HG03521 (cell line): ENCODE results near the gene OR51E1.

Source experiments
- ATAC-seq: cut with Tn5 transposase; IDR thresholded peaks from one replicate; pipeline ENCODE4 v1.9.1; 2021; ENCODE audit warnings: mild to moderate bottlenecking, moderate library complexity; ENCODE audit not compliant: unreplicated experiment

Gene OR51E1, protein sequence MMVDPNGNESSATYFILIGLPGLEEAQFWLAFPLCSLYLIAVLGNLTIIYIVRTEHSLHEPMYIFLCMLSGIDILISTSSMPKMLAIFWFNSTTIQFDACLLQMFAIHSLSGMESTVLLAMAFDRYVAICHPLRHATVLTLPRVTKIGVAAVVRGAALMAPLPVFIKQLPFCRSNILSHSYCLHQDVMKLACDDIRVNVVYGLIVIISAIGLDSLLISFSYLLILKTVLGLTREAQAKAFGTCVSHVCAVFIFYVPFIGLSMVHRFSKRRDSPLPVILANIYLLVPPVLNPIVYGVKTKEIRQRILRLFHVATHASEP

DNA sequence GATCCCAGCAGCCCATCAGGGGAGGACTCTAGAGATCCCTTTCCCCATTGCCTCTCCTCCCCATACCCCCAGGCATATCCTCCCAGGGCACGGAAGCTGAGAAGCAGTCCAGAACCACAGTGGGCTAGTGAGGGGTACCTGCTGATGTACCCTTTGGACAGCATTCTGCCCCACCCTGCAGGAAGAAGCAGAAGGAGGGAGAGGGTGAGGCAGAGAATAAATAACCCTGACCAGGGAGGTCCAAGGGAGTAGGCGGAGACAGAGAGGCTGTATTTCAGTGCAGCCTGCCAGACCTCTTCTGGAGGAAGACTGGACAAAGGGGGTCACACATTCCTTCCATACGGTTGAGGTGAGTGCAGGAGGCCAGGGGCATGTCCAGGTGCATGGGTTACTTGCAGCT, at the start of gene OR51E1:
Gene OR51E1, plus strand, starts transcription at position 301 of the 400 bp plus-strand sequence. CDS start 8,545 bp downstream, outside the sequence.
- ATAC-seq: no peak

DNA sequence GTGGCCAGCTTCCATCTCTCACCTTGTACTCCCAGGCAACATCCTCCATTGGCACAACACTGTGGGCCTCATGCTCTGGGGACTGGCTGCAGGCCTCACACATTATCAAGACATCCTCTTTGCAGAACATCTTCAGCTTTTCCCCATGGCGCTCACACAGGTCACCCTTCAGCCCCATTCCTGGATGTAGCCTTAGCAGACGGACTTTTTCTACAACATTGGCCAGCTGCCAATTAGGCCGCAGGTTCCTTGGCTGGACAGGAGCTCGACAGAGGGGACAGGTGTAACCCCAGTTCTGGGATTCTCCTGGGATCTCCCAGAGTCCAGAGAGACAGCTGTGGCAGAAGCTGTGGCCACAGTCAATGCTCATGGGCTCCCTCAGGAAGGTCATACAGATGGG, 38.7 kb upstream of the OR51E1 start:
- ATAC-seq: no peak

DNA sequence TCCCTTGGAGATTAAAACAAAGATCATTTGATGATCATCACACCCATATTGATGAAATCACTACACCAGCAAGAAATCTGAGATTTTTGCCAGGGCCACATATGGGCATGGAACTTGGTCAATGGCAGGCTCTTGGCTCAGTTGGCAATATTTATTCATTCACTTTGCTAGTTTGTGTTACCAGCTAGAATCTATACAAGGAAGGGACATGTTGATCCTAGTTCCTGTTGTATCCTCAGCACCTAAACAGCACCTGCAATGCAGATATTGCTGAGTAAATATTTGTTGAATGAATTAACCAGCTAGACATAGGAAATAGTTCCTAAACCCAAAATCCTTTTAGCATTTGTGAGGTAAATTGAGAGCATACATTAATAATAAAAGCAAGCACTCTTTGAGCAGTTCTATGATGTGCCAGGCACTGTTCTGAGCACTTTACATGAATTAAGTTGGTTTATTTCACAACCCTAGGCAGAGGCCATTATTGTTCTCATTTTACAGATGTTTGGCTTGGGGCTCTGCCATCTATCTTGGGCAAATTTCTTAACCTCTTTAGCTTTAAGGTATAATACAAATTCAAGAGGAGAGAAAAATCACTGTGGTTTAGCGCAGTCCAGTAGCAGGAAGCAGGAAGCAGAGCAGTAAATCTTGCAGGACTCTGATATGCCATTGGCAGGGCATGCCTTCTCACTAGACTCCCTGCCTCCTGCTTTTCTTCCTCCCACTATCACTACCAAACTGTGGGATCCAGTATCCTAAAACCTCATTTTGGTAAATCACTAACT, 37.4 kb upstream of the OR51E1 start:
- ATAC-seq: no peak

DNA sequence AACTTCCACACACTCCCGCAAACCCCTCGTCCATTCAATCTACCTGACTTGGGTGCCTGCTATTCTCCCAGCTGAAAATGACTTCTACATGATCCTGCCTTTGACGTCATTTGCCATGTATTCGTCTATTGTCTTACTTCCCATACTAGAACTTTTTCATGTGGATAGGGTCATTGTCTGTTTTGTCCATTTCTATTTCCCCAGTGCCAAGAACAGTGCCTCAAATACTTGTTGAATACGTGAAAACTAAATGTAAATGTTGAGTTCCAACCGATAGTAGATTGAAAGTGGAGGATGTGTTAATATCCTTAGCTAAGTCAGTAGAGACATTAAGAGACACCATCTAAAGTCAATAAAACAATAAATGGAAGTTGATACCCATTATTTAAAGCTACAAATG, 36.7 kb upstream of the OR51E1 start:
- no peak for ATAC-seq

DNA sequence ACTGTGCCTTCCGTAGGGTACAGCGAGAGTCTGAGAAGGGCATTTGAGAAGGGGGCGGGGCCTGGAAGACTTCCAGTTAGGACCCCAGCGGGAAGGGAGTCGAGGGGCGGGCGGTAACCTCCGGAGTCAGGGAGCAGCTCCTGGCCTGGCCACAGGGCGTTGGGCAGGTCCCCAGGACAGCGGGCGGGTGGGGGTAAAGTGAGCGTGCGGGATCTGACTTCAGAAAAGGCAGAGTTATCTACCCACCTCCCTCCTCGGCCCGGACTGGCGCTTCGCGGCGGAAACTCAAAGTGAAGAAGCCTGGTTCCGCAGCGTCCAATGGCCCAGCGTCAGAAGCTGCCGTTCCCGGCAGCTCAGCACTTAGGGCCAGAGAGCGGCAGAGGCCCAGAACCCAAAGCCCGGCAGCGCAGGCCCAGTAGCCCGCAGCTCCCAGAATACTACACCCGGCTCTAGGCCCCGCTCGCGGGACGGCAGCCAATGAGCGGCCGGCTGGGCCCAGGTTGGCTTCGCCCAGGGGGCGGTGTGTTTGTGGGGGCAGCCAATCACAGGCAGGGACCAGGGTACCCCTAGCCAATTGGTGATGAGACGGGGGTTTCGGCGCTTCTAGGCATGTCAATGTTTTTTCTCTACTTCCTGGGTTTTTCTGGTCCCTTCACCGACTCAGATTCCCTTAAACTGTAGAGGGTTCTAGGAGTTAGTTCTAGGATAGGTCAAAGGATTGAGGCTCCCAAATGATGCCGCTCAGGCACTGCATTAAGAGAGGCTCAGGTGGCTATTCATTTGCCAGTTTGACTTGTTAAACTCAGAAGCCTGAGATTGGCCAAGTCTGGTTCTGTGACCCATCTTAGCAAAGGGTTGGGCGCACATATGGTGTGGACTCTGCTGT, 35.8 kb upstream of the OR51E1 start, which contains the start of gene TRIM68:
Gene TRIM68, minus strand, starts transcription at position 451 of the 886 bp plus-strand sequence. CDS start 2,727 bp downstream, outside the sequence.
- peak; percentile 100 for ATAC-seq

DNA sequence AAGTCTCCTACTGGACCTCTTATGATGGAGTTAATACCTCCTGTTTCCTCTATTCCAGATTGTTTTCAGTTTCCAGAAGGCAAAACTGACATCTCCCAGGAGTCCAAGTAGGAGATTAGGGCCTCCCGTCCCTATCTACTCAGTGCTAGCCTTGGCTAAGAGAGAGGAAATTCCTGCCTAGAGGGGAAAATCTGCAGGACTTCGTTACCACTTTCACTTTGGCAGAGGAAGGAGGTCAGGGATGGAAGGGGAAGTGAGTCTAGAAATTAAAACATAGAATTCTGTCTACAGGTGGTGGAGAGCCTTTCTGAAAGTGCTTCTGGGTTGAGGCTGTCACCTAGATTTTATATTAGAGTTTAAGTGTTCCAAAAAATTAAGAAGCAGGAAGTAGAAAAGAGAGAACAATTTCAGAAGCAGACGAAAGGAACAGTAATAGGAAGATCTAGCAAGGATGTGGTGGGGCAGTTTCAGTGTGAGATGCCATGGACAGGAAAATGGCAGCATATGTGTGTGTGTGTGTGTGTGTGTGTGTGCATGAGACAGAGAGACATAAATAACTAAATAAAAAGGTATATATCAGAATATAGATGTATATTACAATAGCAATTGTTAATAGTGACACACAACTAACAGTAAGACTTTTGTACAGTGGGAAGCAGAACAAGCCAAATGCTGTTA, 33.4 kb upstream of the OR51E1 start:
- ATAC-seq: no peak

DNA sequence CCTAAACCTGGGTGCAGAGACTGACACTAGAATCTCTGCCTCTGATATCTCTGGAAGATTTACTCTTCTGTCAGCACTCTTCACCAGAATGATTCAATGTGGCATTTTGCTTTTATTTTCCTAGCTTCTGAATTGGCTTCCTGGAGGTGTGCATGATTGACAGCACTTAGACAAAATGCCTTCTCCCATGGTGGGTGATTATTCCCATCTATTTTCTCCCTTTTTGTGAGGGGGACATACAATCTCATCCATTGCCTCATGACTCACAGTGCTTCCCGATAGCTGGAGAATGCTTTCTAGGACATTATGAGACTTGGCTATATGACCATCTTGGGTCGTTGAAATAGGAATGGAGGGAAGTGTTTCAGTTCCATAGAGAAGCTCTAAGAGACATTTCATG, 31.8 kb upstream of the OR51E1 start:
- ATAC-seq: no peak

DNA sequence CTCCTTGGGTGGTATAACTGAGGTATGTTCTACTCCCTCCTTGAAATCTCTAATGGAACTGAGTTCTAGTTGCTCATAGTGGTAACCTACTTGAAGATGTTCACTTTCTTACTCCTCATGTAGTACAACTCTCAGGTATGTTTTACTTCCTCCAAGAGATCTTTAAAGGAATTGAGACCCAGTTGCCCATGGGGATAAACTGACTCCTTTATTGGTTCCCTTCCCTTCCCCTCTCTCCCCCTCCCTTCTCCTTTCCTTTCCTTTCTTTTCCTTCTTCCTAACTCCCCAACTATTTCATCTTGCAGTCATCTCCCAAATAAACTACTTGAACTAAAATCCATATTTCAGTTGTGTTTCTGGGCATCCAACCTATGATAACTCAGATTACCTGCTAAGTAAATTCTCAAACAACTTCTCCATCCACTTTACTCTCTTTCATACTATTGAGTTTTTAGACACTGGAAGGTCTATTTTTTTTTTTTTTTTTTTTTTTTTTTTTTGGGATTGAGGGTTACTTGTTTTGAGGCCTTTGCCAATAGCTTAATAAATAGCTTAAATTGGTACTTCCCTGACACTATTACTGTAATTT, 27.8 kb upstream of the OR51E1 start:
- no peak for ATAC-seq

DNA sequence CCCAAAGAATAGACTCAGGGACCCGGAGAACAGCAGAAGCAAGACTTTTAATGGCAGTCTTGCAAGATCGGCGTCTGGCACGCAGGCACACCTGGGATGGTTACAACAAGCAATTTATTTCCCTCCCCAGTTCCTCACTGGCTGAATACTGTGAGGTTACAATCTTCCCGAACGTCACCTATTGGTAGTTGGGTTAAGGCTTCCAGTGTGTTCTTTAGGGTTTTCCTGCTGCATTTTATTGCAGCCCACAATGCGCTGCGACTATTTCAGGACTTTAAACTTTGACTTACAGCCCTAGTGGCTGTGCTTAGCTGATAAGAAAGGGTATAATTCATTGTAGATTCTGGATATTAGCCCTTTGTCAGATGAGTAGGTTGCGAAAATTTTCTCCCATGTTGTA, 24.3 kb upstream of the OR51E1 start:
- no peak for ATAC-seq

DNA sequence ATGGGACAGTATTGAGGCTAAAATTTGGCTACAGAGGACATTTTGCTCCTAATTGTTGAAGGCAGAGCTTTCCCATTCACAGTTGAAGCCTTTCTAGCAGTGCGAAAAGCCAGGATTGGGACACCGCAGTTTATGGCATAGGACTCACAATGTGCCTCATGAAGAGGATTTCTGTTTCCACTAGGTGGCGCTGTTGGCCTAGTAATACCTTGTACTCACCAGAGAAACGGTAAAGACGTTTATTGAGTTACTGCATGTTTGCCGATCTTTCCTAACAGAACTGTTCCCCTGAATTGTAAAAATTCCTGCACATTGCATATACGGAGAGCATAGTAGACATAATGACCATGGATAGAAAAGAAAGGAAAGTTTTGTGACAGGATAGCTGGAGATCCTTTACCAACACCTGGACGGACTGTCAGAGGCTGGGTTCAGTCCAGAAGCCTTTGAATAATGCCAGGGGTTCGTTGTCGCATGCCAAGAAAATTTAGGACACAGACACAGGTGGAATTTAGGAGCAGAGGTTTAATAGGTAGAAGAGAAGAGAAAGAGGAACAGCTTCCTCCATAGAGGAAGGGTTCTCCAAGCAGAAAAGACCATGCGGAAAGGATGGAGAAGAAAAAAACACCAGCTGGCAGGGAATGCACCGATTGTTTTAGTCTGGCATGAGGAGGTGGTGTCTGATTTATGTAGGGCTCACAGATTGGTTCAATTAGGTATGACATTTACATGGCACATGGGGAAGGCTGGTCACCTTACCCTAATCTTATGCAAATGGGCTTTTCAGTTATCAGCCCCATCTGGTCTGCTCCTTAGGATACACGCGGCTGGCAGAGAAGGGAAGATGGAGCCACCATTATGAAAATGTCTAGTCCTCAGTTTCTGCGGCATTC, 17.3 kb upstream of the OR51E1 start:
- ATAC-seq: no peak

DNA sequence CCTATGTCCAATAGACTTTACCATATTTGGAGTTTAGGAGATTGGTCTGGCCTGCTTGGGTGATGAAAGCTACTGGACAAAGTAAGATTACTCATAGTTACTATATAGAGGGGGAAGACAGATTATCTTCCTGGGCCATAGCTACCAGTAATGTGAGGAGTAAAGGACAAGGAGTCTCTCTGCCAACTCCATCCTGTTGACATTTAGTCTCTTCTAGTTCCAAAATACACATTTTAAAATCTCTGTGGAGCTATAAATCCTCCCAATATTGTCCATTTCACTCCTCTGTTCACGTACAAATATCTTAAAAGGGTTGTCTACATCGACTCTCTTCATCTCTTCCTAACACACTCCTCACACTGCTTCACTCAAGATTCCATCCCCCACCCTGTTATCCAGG, 7.6 kb upstream of the OR51E1 start:
- no peak for ATAC-seq

DNA sequence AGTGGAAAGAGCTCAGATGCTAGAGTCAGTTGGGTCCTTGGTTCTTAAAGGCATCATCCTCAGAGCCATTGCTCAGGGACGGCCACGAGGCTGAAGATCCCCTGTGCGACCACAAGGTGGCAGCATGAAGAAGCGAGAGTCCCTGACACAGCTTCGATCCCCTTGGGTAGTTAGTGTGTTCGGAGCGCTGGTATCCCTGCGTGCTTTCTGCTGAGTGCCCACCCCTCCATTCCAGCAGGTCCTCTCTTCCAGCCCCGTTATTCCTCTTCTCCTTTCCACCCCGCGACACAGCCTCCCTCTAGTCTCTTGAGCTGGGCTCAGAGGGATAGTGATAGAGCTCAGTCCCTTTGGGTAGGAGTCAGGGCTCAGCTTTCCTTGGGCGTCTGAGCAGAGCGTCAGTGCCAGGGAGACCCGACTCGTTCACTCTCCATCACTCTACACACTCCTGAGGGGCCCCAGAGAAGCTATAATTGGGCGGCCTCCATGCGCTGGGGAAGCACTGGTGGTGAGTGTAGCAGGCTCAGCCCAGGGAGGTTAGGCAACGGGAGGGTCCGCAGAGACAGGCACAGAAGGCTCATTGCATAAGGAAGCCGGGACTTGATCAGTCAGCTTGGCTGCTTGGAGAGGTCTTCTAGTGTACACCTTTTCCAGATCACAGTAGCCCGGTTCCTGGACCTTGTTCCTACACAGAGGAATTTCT, 6.7 kb upstream of the OR51E1 start, which contains the start of gene OR51D1:
Gene OR51D1, plus strand, starts transcription at position 516 of the 700 bp plus-strand sequence. CDS start 2,314 bp downstream, outside the sequence.
- ATAC-seq: peak; percentile 96

DNA sequence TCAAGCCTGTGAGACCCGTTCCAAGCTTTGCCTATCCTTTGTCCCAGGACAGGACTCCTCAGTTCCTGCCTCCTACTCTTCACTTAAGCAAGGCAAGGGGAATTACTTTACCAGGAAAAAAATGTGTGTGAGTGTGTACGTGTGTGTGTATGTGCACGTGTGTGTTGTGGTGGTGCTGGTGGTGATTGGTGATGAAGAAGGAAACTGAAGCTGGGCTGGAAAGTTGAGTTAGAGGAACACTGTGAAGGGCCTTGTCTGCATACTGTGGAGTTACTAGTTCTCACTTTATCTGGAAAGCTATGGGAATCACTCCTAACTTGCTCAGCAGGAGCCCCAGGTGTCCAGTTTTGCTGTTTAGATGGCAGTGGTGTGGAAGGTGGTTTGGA, 6.1 kb upstream of the OR51E1 start:
- no peak for ATAC-seq

DNA sequence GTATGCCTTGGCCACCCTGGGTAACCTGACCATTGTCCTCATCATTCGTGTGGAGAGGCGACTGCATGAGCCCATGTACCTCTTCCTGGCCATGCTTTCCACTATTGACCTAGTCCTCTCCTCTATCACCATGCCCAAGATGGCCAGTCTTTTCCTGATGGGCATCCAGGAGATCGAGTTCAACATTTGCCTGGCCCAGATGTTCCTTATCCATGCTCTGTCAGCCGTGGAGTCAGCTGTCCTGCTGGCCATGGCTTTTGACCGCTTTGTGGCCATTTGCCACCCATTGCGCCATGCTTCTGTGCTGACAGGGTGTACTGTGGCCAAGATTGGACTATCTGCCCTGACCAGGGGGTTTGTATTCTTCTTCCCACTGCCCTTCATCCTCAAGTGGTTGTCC, 3.9 kb upstream of the OR51E1 start:
- no peak for ATAC-seq

DNA sequence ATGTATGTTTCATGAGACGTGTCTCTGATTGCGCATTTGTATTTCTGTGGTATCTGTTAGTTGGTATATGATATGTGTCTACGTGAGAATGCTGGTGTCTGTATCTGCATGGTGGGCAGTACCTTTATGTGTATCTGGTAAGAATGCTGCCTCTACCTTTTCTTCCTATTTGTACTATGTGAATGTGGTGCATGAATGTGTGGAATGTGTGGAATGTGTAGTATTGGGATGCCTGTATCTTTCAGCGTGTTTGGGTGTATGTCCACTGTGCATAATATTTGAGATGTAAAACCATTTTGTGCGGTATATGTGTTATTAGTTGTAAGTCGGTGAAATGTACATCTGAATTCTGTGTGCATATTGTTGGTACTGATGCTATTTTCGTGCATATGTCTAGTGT, 2.3 kb upstream of the OR51E1 start:
- no peak for ATAC-seq

DNA sequence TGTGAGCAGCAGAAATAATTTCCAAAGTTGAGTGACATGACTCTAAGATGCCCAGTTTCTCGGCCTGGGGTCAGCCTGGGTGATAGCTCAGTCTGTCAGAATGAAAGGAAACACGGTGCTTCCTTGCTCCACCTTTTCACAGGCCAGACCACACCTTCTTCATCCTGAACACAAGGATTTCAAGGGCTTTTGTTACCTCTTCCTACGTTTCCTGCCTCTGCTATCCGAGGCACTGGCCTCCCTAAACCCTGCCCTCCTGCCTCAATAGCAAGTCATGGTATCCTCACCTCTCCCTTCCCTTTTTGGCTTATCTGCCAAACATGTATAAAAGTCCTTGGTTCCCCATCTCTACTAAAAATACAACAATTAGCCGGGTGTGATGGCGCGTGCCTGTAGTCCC, 1.7 kb upstream of the OR51E1 start:
- ATAC-seq: no peak

DNA sequence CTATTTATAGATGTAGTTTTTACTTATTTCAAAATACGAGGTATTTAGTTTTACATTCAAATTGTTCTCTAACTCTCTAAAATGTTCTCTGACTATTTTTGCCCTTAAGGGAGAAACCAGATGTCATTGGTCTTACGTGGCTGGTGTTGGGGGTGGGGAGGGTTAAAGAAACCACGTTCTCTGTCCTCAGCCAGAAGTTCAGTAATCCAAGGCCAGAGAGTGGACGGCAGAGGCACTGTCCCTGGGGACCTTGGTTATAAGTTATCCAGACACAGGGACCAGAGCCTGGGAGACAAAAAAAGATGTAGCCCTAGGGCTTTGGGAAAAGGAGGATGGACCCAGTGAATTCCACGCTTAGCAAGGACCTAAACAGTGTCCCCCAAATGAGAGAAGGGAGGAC, 706 bp upstream of the OR51E1 start:
- no peak for ATAC-seq

DNA sequence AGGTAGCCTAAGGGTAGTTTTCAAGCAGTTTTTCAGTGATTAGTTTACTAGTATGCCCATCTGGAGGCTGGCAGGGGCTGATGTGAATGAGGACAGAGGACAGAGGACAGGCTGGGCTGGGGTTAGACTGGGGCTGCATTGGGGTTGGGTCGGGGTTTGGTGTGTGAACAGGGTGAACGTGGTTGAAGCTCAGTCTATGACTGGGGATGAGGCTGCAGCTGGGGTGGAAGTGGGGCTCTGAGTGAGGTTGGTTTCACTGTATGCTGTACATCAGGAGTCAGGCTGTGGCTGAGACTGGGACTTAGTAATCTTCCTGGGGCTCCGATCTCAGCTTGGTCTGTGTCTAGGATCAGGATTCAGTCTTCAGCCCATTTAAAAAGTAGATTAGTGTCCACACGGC, 451 bp downstream of the OR51E1 start:
- no peak for ATAC-seq

DNA sequence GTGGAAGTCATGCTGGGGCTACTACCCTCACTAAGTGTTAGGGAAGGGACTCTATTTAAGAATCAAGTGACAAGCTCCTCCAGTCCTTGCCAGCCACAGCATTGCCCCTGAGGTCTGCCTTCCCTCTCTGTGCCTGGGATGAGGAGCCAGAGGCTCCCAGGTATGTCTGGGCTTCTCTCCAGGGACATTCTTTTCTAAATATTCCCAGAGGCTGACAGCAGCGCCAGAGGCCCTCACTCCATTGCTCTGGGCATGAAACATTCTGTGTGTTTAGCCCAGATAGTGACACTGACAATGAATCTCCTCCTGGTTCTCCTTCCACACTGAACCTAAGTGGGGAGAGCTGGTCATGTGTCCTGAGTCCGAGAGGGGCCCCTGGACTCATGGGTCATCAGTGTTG, 2.2 kb downstream of the OR51E1 start:
- ATAC-seq: no peak
